HepG2 (cell line): Measurements from ENCODE around the gene MBD5.

Experiments used
- FOSL2 ChIP-seq: sonication (generic); formaldehyde crosslinking; IDR thresholded peaks from 2 replicates; pipeline ENCODE4 v1.4.0; 2020; ENCODE audit warnings: missing genetic modification reagents
- FOXJ3 ChIP-seq: sonication (generic); formaldehyde crosslinking; IDR thresholded peaks from 2 replicates; pipeline ENCODE4 v1.4.0; 2020; ENCODE audit warnings: missing genetic modification reagents, mild to moderate bottlenecking, borderline replicate concordance
- NCOR1 ChIP-seq: fragments of 200-600 bp; sonication (generic); IDR thresholded peaks from 2 replicates; pipeline ENCODE4 v1.7.0; 2017; ENCODE audit warnings: antibody characterized with exemption, low read length, borderline replicate concordance
- PHF21A ChIP-seq: sonication (generic); formaldehyde crosslinking; IDR thresholded peaks from 2 replicates; pipeline ENCODE4 v1.5.0; 2020; ENCODE audit warnings: mild to moderate bottlenecking, missing genetic modification reagents
- ZNF350 ChIP-seq: sonication (generic); formaldehyde crosslinking; IDR thresholded peaks from 2 replicates; pipeline ENCODE4 v1.4.0; 2020; ENCODE audit warnings: mild to moderate bottlenecking, low read depth, missing genetic modification reagents, borderline replicate concordance
- TF ChIP-seq, protein P1 (sequence below): sonication (generic); formaldehyde crosslinking; IDR thresholded peaks from 2 replicates; pipeline ENCODE4 v1.5.0; 2020; ENCODE audit warnings: mild to moderate bottlenecking, missing genetic modification reagents, moderate library complexity

DNA sequence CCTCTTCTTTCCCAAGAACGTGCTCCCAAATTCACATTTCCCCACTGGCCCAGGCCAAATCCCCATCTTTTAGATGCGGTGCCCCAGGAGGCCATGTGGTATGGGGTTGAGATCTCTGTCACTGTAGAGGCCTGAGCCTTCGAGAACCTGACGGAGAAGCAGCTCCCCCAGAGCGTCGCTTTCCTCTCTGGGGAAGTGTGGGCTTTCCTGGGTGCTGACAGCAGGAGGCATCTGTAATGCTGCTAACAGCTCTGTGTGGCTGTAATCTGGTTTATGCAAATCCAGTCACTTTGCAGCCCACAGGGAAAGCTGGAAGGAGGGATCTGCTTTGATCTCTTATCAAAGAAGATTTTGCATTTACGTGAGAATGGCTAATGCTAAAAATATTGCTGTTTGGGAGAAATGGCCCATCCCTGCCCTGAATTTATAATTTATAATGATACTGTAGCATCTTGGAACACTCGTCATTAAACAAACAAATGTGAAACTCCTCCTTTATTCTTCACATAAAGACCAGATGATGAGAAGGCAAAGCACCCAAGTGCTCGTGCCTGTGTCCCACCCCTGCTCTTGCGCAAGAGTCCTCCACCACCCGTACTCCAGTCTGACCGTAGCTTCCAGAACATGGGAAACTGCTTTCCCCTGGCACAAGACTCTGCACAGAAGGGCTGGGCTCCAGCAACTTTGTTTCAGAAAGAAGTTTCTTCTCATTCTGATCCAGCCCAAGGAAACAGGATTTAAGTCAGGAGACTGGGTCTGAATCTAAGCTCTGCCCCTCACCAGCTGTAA lies 513.7 kb downstream of the MBD5 start:
- TF ChIP-seq PHF21A (CRISPR knock-in tag) (no peak), FOXJ3 (CRISPR knock-in tag) (no peak), ZNF350 (CRISPR knock-in tag) (no peak), NCOR1 (no peak), FOSL2 (CRISPR knock-in tag) (no peak)
- TF ChIP-seq, protein P1, sequence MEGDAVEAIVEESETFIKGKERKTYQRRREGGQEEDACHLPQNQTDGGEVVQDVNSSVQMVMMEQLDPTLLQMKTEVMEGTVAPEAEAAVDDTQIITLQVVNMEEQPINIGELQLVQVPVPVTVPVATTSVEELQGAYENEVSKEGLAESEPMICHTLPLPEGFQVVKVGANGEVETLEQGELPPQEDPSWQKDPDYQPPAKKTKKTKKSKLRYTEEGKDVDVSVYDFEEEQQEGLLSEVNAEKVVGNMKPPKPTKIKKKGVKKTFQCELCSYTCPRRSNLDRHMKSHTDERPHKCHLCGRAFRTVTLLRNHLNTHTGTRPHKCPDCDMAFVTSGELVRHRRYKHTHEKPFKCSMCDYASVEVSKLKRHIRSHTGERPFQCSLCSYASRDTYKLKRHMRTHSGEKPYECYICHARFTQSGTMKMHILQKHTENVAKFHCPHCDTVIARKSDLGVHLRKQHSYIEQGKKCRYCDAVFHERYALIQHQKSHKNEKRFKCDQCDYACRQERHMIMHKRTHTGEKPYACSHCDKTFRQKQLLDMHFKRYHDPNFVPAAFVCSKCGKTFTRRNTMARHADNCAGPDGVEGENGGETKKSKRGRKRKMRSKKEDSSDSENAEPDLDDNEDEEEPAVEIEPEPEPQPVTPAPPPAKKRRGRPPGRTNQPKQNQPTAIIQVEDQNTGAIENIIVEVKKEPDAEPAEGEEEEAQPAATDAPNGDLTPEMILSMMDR (CRISPR knock-in tag), result no peak
